ENCODE data around the gene LYST.

Gene LYST

DNA sequence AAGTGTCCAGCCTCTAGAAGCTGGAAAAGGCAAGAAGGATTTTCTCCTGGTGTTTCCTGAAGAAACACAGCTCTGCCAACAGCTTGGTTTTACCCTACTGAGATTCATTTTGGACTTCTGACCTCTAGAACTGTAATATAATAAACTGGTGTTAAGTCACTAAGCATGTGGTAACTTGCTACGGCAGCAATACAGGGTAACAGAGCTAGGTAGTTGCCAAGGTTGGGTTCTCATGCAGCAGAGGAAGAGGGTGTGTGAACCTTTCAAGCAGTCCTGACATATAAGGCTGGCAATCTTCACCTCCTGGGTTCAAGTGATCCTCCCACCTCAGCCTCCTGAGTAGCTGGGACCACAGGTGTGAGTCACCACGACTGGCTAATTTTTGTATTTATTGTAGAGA lies 253.1 kb downstream of the LYST start:
- TF ChIP-seq, protein P1, sequence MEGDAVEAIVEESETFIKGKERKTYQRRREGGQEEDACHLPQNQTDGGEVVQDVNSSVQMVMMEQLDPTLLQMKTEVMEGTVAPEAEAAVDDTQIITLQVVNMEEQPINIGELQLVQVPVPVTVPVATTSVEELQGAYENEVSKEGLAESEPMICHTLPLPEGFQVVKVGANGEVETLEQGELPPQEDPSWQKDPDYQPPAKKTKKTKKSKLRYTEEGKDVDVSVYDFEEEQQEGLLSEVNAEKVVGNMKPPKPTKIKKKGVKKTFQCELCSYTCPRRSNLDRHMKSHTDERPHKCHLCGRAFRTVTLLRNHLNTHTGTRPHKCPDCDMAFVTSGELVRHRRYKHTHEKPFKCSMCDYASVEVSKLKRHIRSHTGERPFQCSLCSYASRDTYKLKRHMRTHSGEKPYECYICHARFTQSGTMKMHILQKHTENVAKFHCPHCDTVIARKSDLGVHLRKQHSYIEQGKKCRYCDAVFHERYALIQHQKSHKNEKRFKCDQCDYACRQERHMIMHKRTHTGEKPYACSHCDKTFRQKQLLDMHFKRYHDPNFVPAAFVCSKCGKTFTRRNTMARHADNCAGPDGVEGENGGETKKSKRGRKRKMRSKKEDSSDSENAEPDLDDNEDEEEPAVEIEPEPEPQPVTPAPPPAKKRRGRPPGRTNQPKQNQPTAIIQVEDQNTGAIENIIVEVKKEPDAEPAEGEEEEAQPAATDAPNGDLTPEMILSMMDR (IDR thresholded peaks at IDR 0.05; ENCODE audit: borderline replicate concordance, insufficient read depth, low read depth, low read length), result no peak
- no peak overlapping the region for H3K4me3 ChIP-seq (ENCODE audit: low read depth, low read length)

GRCh38 chr1:235612761-235613160 lies 253.9 kb downstream of the LYST start:
- TF ChIP-seq, protein P1 (IDR thresholded peaks at IDR 0.05; ENCODE audit: borderline replicate concordance, insufficient read depth, low read depth, low read length), result no peak
- no peak overlapping the region for H3K4me3 ChIP-seq (ENCODE audit: low read depth, low read length)

All from GM12875 (cell line).